Stromal cell of bone marrow (primary cell): ENCODE results near the gene PNMT.

Experiments used
- DNase-seq: peaks from one replicate; pipeline ENCODE4 v3.0.0-alpha.2; 2012; ENCODE audit warnings: low read depth

PNMT gene

DNA sequence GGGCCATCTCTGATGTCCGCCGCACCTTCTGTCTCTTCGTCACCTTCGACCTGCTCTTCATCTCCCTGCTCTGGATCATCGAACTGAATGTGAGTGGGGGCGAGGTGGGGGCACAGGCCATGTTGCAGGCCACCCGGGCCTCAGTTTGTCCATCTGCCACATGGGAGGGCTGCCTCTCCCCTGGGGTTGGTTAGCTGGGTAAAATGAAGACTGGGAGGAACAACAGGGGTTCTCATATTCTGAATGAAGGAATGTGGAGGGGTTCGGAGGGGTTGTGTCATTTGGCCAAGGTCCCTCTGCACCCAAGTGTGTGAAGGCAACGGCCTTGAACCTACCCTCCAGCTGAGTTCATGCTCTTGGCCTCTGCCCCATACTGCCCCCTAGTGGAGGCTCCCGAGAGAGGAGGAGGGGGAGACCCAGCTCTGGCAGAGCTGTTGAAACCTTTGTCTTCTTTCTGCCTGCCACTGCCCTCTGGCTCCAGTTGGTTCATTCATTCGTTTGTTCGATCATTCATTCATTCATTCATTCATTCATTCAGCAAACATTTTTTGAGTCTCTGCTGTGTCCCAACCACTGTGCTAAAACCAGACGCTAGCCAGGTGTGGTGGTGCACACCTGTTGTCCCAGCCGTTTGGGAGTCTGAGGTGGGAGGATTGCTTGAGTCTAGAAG, 14.5 kb upstream of the PNMT start:
- DNase-seq: no peak

DNA sequence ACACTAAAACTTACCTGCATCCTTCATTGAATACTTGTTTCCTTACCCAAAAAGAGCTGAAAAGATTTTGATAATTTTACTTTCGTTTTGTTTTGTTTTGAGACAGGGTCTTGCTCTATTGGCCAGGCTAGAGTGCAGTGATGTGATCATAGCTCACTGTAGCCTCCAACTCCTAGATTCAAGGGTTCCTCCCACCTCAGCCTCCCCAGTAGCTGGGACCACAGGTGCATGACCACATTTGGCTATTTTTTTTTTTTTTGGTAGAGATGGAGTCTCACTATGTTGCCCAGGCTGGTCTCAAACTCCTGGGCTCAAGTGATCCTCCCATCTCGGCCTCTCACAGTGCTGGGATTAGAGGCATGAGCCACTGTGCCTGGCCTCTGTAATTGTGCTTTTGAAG, 13.1 kb upstream of the PNMT start:
- DNase-seq: no peak

DNA sequence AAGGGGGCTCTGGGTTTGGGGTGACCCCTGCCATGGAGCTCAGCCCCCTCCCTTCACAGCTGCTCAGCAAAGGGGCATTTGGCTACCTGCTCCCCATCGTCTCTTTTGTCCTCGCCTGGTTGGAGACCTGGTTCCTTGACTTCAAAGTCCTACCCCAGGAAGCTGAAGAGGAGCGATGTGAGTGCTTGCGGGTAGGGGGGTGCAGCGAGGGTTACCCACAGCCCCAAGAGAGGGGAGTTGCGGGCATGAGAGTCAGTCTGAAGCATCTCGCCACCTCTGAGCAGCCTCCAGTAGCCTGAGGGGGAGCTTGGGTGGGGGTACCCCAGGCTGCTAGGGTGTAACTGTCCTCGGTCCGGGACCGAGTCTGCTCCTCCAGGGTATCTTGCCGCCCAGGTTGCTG, 9.9 kb upstream of the PNMT start:
- no peak for DNase-seq

DNA sequence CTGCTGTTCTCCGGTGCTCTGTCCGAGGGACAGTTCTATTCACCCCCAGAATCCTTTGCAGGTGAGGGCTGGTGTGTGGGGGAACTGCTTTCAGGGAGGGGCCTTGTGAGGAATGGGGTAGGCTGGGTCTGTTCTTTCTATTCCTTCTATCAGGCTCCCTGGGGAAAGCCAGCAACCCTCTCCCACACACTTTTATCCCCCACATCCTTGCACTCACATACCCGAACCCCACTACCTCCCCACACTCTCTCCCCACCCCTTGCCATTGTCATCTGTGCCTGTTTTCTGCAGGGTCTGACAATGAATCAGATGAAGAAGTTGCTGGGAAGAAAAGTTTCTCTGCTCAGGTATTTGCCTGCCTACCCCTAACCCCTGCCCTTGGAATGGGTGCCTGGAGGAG, 9.5 kb upstream of the PNMT start:
- DNase-seq: no peak

DNA sequence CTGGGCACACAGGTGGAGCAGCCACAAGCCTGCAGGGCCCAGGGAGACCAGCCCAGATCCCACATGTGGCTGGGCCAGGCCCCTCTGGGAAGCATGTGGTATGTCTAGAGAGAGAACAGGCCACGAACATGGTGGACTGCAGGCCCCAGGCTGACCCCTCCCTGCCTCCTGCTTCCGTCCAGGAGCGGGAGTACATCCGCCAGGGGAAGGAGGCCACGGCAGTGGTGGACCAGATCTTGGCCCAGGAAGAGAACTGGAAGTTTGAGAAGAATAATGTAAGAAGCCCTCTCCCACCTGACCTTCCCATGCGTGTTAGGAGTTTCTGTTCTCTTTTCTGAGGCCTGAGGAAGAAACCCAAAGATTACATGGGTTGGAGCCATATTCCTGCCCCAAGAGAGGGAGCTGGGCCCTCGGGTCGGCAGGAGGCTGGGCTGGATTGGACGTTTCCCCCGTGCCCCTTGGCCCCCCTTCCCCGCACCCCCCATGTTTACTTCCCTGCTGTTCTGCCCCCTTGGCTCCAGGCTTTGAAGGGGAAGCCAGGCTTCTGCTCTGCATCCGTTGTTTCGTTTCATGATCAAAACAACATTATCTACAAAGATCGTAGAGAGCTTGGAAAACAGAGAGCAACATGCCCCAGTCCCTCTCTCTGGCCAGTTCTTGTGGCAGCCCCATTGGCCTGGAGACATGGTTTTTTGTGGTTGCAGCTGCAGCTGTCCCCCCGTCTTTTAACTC, 8.8 kb upstream of the PNMT start:
- DNase-seq: no peak

DNA sequence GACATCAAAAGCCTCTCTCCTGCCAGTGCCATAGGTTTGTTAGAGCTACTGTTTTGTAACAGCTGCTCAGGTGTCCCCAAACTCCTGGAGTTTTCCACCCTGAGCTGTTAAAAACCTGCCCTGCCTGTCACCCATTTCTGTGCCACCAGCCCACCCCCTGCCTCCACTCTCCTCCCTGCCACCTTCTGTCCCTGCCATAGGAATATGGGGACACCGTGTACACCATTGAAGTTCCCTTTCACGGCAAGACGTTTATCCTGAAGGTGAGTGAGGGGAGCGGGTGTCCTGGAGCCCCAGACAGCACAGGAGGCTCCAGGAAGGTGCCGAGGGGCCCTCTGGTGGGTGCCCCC, 8.3 kb upstream of the PNMT start:
- no peak for DNase-seq

DNA sequence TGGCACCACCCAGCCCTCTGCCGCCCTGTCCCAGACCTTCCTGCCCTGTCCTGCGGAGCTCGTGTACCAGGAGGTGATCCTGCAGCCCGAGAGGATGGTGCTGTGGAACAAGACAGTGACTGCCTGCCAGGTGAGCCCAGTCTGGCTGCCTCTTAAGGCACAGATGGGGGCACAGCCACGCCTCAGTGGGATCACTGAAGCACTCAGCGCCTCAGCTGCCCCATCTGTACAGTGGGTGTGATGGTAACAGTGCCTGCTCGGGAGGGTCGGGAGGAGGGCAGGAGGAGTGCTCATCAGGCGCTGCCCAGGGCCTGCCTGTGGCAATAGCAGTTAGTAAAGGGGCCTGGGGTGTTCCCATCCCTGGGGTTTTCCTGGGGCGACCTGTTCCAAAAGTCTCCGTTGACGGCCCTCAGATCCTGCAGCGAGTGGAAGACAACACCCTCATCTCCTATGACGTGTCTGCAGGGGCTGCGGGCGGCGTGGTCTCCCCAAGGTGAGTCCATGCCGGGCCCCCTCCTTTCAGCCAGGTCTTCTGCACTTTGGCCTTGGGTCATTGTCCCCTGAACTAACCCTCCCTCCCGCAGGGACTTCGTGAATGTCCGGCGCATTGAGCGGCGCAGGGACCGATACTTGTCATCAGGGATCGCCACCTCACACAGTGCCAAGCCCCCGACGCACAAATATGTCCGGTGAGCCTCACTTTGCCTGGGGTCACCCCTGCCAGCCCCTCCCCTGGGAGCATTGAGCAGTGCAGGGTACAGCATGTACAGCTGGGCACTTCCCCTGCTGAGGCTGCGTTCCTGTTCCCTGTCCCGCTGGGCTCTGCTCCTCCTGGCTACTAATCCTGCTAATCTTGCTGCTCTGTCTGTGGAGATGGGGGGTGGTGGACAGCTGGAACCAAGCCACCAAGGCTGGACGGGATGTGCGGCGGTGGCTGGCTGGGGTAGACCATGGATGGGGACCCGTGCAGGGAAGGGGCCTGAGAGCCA, 7.6 kb upstream of the PNMT start:
- no peak for DNase-seq

DNA sequence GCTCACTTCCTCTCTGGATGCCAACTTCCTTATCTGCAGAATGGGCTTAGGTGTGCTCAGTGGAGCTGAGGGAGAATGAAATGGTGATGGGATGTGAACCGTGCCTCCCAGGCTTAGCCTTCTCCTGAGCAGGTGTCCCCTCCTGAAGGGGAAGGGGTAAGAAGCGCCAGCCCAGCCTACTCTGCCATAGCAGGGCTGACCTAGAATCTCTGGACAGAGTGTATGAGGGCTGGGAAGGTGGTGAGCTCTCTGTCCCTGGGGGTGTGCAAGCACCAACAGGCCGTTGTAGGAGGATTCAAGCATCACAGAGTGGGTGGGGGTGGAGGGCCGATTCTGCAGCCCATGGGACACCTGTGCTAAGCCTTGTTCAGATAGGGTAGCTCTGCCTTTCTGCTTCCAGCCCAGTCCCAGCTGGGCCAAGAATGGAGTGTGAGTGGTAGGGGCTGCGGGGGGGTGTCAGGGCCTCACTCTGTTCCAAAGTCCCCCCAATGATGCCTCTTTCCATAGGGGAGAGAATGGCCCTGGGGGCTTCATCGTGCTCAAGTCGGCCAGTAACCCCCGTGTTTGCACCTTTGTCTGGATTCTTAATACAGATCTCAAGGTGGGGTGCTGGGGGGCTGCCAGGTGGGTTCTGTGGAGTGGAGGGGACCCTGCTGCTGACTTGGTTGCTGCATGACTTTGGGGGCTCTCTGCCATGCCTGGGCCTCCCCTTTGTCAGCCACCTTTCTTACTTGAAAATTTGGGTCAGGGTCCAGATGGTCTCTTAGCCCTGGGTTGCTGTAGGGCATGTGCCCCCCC, 6.3 kb upstream of the PNMT start:
- DNase-seq: no peak

DNA sequence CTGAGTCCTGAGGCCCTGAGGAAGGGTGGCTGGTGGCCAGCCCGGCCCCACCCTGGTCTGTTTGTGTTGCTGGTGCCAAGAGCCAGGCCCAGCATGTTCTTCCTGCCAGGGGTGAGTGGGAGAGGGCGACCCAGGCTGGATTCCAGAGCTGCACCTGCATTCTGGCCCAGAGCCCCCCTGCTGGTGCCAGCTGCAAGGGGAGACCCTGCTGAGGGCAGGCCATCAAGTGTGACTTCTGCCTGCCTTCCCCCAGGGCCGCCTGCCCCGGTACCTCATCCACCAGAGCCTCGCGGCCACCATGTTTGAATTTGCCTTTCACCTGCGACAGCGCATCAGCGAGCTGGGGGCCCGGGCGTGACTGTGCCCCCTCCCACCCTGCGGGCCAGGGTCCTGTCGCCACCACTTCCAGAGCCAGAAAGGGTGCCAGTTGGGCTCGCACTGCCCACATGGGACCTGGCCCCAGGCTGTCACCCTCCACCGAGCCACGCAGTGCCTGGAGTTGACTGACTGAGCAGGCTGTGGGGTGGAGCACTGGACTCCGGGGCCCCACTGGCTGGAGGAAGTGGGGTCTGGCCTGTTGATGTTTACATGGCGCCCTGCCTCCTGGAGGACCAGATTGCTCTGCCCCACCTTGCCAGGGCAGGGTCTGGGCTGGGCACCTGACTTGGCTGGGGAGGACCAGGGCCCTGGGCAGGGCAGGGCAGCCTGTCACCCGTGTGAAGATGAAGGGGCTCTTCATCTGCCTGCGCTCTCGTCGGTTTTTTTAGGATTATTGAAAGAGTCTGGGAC, 5.5 kb upstream of the PNMT start:
- no peak for DNase-seq

DNA sequence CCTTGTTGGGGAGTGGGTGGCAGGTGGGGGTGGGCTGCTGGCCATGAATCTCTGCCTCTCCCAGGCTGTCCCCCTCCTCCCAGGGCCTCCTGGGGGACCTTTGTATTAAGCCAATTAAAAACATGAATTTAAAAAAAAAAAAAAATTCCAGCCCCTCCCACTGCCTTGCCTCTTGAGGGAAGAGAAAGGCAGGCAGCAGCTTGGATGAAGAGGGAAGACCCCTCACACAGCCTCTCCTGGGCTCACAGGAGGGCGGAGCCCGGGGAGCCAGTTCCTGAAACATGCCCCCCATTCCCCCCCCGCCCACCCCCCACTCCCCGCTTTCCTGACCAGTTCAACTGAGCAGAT, 4.9 kb upstream of the PNMT start:
- DNase-seq: no peak

DNA sequence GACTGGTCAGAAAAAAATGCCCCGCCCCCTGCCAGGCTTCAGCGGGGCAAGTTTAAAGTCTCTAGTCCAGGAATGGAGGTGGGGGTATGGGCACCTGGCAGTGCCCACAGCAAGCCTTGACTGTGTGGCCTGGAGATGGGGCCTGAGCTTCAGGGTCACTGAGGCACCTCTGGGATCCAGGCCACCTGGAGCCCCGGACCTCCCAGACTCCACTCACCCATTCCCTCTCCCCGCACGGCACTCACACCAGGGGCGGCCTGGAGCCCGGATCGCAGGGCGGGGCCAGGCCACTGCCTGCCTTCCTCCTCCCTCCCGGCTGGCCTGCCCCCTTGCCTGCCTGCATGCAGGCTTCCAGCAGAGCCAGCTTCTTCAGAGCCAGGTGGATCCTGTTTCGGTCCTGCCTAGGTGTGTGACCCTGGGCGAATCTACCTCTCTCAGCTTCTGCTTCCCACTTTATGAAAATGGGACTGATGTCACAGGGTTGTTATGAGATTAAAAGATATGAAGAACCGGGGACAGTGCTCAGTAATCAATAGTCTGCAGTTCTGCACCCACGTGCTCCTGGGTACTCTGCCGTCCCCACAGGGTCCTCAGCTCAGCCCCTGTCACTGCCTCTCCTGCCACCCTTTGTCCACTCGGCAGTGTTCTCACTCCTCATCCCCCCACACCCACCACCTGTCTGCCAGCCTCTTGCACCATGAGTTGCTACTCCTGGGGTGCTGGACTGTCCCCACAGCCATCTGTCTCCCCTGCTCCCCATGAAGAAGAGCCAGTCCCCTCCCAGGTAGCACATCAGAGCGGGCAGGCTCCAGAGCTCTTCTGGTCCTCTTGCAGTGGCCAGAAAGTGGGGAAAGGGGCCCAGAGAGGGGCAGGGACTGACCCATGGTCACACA, 4.3 kb upstream of the PNMT start:
- no peak for DNase-seq

DNA sequence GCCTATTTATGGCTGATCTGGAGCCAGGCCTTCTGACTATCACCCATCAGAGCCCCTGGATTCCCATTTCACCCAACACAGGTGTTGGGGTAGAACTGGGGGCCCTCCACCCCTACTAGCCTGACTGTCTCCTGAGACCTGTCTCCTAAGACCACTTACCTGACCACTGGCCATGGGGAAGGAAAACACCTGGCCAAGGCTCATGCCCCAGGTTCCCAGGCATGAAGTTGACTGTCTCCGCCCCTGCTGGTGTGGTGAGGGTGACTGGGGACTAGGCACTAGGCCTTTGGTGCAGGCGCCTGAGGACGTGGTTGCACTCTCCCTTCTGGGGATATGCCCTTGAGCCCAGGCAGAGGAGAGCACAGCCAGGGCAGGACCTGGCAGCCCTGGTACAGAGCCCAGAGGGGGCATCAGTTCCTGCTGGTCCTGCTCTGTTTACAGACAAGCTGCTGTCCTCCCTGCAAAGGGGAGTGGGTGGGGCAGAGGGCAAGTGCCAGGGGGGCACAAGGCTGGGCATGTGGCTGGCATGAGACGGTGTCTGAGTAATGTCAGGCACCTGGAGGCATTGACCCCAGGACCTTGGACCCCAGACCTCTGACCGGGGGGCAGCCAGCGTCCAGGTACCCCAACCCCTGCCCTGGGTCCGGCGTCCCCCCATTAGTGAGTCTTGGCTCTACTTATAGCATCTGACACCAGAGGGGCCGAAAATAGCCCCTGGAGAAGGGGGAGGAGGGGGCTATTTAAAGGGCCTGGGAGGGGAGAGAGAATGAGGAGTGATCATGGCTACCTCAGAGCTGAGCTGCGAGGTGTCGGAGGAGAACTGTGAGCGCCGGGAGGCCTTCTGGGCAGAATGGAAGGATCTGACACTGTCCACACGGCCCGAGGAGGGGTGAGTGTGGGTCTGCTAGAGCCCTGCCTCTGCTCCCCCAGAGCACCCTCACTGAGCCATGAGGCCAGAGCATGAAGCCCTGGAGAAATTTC, 3.4 kb upstream of the PNMT start, which contains the start of gene TCAP:
Gene TCAP, plus strand, starts transcription at position 769 of the 981 bp plus-strand sequence. Its CDS starts 11 bp downstream, at position 780.
- DNase-seq: no peak

DNA sequence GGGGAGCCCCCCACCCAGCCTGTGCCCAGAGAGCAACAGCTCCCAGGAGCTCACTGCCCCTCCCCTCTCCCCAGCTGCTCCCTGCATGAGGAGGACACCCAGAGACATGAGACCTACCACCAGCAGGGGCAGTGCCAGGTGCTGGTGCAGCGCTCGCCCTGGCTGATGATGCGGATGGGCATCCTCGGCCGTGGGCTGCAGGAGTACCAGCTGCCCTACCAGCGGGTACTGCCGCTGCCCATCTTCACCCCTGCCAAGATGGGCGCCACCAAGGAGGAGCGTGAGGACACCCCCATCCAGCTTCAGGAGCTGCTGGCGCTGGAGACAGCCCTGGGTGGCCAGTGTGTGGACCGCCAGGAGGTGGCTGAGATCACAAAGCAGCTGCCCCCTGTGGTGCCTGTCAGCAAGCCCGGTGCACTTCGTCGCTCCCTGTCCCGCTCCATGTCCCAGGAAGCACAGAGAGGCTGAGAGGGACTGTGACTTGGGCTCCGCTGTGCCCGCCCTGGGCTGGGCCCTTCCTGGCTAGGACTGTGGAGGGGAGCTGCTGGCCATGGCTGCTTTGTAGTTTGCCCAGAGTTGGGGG, 2.5 kb upstream of the PNMT start:
- no peak for DNase-seq

DNA sequence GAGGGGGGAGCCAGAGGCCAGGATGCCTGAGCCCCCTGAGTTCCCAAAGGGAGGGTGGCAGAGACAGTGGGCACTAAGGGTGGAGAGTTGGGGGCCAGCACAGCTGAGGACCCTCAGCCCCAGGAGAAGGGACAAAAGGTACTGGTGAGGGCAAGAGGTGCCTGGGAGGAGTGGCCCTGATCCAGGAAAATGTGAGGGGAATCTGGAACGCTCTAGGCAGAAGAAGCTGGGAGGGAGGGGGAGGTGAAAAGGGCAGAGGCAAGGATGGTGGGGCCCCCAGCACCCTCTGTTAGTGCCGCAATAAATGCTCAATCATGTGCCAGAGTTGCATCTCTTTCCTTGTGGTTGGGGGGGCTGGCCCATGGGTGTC, 2.0 kb upstream of the PNMT start:
- no peak for DNase-seq

DNA sequence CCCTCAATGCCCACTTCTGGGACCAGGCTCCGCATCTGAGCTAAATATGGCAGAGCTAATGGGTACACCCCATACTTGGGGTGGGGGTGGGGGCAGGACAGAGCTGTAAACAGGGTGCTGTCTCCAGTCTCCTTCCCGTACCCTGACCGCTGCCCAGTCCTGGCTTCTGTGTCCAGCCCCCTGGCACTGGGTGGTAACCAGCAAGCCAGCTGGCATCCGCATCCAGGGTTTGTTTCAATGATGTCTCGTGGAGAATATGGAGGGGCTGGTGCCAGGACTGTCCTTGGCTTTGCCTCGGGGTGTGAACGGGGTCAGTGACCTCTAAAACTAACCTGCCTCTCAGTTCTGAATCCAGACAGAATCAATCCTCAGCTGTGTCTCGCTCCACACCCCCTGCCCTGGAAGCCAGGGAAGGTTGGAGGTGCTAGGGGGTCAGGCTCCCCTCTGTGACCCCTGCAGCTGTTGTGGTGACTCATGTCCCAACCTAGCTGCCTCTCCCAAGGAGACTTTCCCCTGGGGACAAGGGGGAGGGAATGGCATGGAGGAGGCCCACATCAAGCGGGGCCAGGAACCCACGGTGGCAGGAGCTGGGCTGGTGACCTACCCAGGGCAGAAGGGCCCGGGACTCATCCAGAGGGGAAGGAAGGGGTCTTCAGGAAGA, 1.5 kb upstream of the PNMT start:
- no peak for DNase-seq

DNA sequence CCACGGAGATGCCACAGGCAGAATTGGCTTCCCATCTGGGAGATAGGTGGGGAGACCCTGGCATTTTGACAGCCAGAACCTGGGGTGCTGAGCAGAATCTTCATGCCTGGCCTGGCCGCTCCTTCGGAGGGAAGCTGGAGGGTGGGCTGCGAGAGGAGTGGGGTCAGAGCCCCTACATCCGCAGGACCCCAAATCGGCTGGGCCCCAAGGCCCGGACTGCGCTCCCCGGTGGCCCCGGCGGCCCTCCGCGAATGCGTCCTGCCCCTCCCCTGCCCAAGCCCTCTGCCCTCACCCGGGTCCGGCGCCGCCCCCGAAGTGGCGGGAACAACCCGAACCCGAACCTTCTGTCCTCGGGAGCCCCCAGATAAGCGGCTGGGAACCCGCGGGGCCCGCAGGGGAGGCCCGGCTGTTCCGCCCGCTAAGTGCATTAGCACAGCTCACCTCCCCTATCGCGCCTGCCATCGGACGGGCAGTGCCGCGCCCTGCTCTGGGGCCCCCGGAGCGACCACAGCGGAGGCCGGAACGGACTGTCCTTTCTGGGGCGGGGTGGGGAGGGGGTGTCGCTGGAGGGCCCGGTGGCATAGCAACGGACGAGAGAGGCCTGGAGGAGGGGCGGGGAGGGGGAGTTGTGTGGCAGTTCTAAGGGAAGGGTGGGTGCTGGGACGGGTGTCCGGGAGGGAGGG, 850 bp upstream of the PNMT start:
- no peak for DNase-seq
